HG03354 (cell line): Measurements from ENCODE around the gene CTU2.

Source experiments
- ATAC-seq: cut with Tn5 transposase; IDR thresholded peaks from one replicate; pipeline ENCODE4 v1.9.1; 2021; ENCODE audit warnings: mild to moderate bottlenecking; ENCODE audit not compliant: unreplicated experiment, poor library complexity, severe bottlenecking

CTU2 gene

GRCh38 chr16:88712362-88712979 lies 6.2 kb downstream of the CTU2 start:
- no peak for ATAC-seq

GRCh38 chr16:88713054-88713453 lies 6.8 kb downstream of the CTU2 start:
- ATAC-seq: no peak

GRCh38 chr16:88713568-88714419 lies 7.5 kb downstream of the CTU2 start:
- ATAC-seq: no peak

GRCh38 chr16:88714420-88715302 lies 8.4 kb downstream of the CTU2 start:
- no peak for ATAC-seq

- no peak for ATAC-seq
These were observed 9.2 kb downstream of the CTU2 start for GRCh38 chr16:88715312-88716190.

- ATAC-seq: no peak
These were observed 9.9 kb downstream of the CTU2 start for GRCh38 chr16:88716201-88716600.

GRCh38 chr16:88716601-88717001 lies 10.3 kb downstream of the CTU2 start:
- ATAC-seq: no peak

GRCh38 chr16:88718178-88718577 lies 11.9 kb downstream of the CTU2 start:
- ATAC-seq: no peak

GRCh38 chr16:88719267-88719932 lies 13.1 kb downstream of the CTU2 start:
- no peak for ATAC-seq

- ATAC-seq: no peak
These were observed 13.6 kb downstream of the CTU2 start for GRCh38 chr16:88719933-88720296.

GRCh38 chr16:88720396-88720970 lies 14.2 kb downstream of the CTU2 start:
- no peak for ATAC-seq

GRCh38 chr16:88721236-88721635 lies 14.9 kb downstream of the CTU2 start:
- no peak for ATAC-seq

GRCh38 chr16:88721815-88722755 lies 15.8 kb downstream of the CTU2 start:
- ATAC-seq: no peak

GRCh38 chr16:88722784-88723506 lies 16.6 kb downstream of the CTU2 start:
- ATAC-seq: no peak

GRCh38 chr16:88723507-88723887 lies 17.2 kb downstream of the CTU2 start:
- no peak for ATAC-seq

GRCh38 chr16:88723911-88724310 lies 17.6 kb downstream of the CTU2 start:
- no peak for ATAC-seq
